SH-SY5Y (cell line): ENCODE data around the gene ICAM2.

ENCODE experiments used
- GATA2 ChIP-seq: IDR thresholded peaks from 2 replicates; pipeline ENCODE4 v1.6.1; 2011; ENCODE audit warnings: mild to moderate bottlenecking, low read depth, low read length
- GATA3 ChIP-seq: IDR thresholded peaks from 2 replicates; pipeline ENCODE4 v1.6.1; 2011; ENCODE audit warnings: low read depth, mild to moderate bottlenecking, low read length, moderate library complexity

- TF ChIP-seq GATA3 (no peak), GATA2 (no peak)
Measured at GRCh38 chr17:64037802-64038201, 17.4 kb upstream of the ICAM2 start.
